ENCODE results near the gene OSGEPL1. TPM values are rescaled to one million over a fixed set of nuclear protein-coding genes. Genes with fewer than 3 reads are reported as not detected.
A peak's percentile ranks its signal among the peaks of the same experiment; 100 is the strongest.

The OSGEPL1 gene
- total RNA-seq, 1 experiment from 2014 or later = 6.3 TPM

DNA sequence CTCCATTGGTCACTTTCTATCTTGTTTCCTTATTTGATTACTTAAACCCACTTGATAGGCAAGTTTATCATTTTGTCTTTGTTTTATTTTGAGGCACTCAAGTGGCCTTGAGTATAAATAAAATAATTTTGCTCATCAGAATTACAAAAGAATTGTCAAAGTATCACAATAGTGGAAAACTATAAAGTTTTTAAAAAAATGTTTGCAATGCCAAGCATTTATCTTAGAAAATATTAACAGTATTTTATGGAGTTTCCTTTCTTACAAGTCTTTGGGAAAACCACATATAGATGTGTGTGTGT is 36.4 kb upstream of the OSGEPL1 start:
- peak overlapping the region; percentile 7; the same call in 1 of the 2 replicates for H3K27ac ChIP-seq (ENCODE audit: low read length)
- intact Hi-C loops (cut with micrococcal nuclease; ENCODE audit: unreplicated experiment) (loop anchor here (5.0 kb wide), 1 partner anchor 273 kb away; no protein-coding TSS in a partner anchor), in situ Hi-C loops (cut with HindIII; ENCODE audit: low pct_unique_long_range_greater_than_20kb, low sequenced_read_pairs) (no loop called here)
- H3K9me3 ChIP-seq (ENCODE audit: control insufficient read depth, insufficient read depth, low read depth, low read length) = no peaks in the 10 kb centered on the region
- no peak overlapping the region for H3K4me3 ChIP-seq (ENCODE audit: low read depth in 2 of 2, low read length in 2 of 2)
- TF ChIP-seq REST (IDR thresholded peaks at IDR 0.05; ENCODE audit: insufficient read depth in 1 of 2, low read depth in 2 of 2, low read length in 1 of 2) (no peak), POLR2AphosphoS5 (IDR thresholded peaks at IDR 0.05; ENCODE audit: low read depth, low read length) (no peak), SIN3A (IDR thresholded peaks at IDR 0.05; ENCODE audit: borderline replicate concordance, insufficient read depth, low read depth, low read length) (no peak), CTCF (IDR thresholded peaks at IDR 0.05) (peak; percentile 38; the same call in 1 of the 2 replicates), TCF7L2 (IDR thresholded peaks at IDR 0.05; ENCODE audit: low read depth, low read length) (no peak)
- ATAC-seq (no peak), DNase-seq (ENCODE audit: low read depth, low spot score) (no peak)
- peaks cover 17% of the 10 kb centered on the region for H3K36me3 ChIP-seq (ENCODE audit: control insufficient read depth, insufficient read depth, low read length)
- BruUV-seq (replicated peaks) = no TSS peak
- H3K27me3 ChIP-seq (ENCODE audit: control insufficient read depth, insufficient read depth, low read length) = no peaks in the 10 kb centered on the region
- peaks cover 4% of the 10 kb centered on the region; the same call in 1 of the 2 replicates for H3K4me1 ChIP-seq (ENCODE audit: control insufficient read depth, insufficient read depth, low read length)
- POLR2A ChIA-PET = interaction anchor here (0.7 to 1.0 kb wide), 2 partner anchors 48 to 273 kb away, joined by 3 read pairs; no protein-coding TSS in a partner anchor
- CTCF ChIA-PET = interaction anchor here (0.5 to 0.9 kb wide), 6 partner anchors 9 to 289 kb away, joined by 3 to 15 read pairs (median 6); no protein-coding TSS in a partner anchor

GRCh38 chr2:189798312-189799029 is 35.9 kb upstream of the OSGEPL1 start:
- in situ Hi-C loops (cut with HindIII; ENCODE audit: low pct_unique_long_range_greater_than_20kb, low sequenced_read_pairs) = no loop called here
- Histone ChIP-seq H3K27ac (ENCODE audit: low read length) (peak overlapping the region; percentile 54; the same call in 1 of the 2 replicates), H3K9me3 (ENCODE audit: control insufficient read depth, insufficient read depth, low read depth, low read length) (no peaks in the 10 kb centered on the region), H3K4me3 (ENCODE audit: low read depth in 2 of 2, low read length in 2 of 2) (no peak overlapping the region), H3K4me1 (ENCODE audit: control insufficient read depth, insufficient read depth, low read length) (peaks cover 4% of the 10 kb centered on the region; the same call in 1 of the 2 replicates), H3K36me3 (ENCODE audit: control insufficient read depth, insufficient read depth, low read length) (peaks cover 20% of the 10 kb centered on the region), H3K27me3 (ENCODE audit: control insufficient read depth, insufficient read depth, low read length) (no peaks in the 10 kb centered on the region)
- TF ChIP-seq TCF7L2 (IDR thresholded peaks at IDR 0.05; ENCODE audit: low read depth, low read length) (no peak), CTCF (IDR thresholded peaks at IDR 0.05) (peak; percentile 66; the same call in 1 of the 2 replicates)
- POLR2A ChIA-PET = interaction anchor here (0.7 to 1.0 kb wide), 2 partner anchors 48 to 273 kb away, joined by 3 read pairs; no protein-coding TSS in a partner anchor
- intact Hi-C loops (cut with micrococcal nuclease; ENCODE audit: unreplicated experiment) = loop anchor here (5.0 kb wide), 1 partner anchor 274 kb away; no protein-coding TSS in a partner anchor
- CTCF ChIA-PET = interaction anchor here (0.5 to 0.9 kb wide), 6 partner anchors 9 to 290 kb away, joined by 3 to 15 read pairs (median 6); no protein-coding TSS in a partner anchor
- no peak for DNase-seq (ENCODE audit: low read depth, low spot score)
- ATAC-seq = no peak; the same call in 1 of the 2 replicates
- no TSS peak for BruUV-seq (replicated peaks)
